IMR-90 (cell line): ENCODE results near the gene NT5DC1. TPM values are rescaled to one million over a fixed set of nuclear protein-coding genes. Genes with fewer than 3 reads are reported as not detected.

Experiments used
- ATAC-seq: fragments of 200-7000 bp; cut with Tn5 transposase; 2 replicates; pipeline ENCODE4 v1.9.1; 2020; ENCODE audit warnings: low read depth, mild to moderate bottlenecking, moderate library complexity
- BruUV-seq: library from RNA; stranded (reverse); fragments of 400-500 nt; replicated peaks from 2 replicates; lab custom pipeline; 2021; lab: Mats Ljungman, UMichigan
- CTCF ChIA-PET: fragments of 300-600 bp; formaldehyde crosslinking; extraction: SDS; loops from one replicate; lab custom pipeline; 2021; ENCODE audit warnings: antibody characterized with exemption; lab: Yijun Ruan, JAX
- POLR2A ChIA-PET: fragments of 300-600 bp; sonication (Branson Sonifier 250); formaldehyde crosslinking; loops from one replicate; lab custom pipeline; 2022; ENCODE audit warnings: antibody characterized with exemption; ENCODE audit not compliant: unreplicated experiment; lab: Charles Lee
- DNase-seq: peaks from one replicate; pipeline ENCODE4 v3.0.0; 2013
- H2AFZ ChIP-seq: replicated peaks from 2 replicates; pipeline ENCODE3; 2013; ENCODE audit warnings: low read length, mild to moderate bottlenecking; ENCODE audit not compliant: poor library complexity
- H2AK5ac ChIP-seq: 2 replicates; pipeline ENCODE4 v1.6.1; 2013; ENCODE audit warnings: low read depth, low read length, inconsistent platforms
- H2AK9ac ChIP-seq: replicated peaks from 2 replicates; pipeline ENCODE3; 2013; ENCODE audit warnings: mild to moderate bottlenecking, low read depth, low read length, moderate library complexity; ENCODE audit not compliant: poor library complexity
- H2BK120ac ChIP-seq: 2 replicates; pipeline ENCODE4 v1.6.1; 2013; ENCODE audit warnings: low read depth, low read length, inconsistent platforms
- H2BK15ac ChIP-seq: 3 replicates; pipeline ENCODE4 v1.6.1; 2013; ENCODE audit warnings: low read depth, low read length, inconsistent platforms
- H2BK20ac ChIP-seq: 2 replicates; pipeline ENCODE4 v1.6.1; 2013; ENCODE audit warnings: low read depth, mild to moderate bottlenecking, inconsistent platforms, low read length, moderate library complexity
- H2BK5ac ChIP-seq: 2 replicates; pipeline ENCODE4 v1.6.1; 2013; ENCODE audit warnings: mild to moderate bottlenecking, low read depth, low read length, inconsistent platforms; ENCODE audit not compliant: poor library complexity, severe bottlenecking
- H3K14ac ChIP-seq: replicated peaks from 2 replicates; pipeline ENCODE4 v1.6.1; 2013; ENCODE audit warnings: low read depth, low read length, inconsistent platforms
- H3K18ac ChIP-seq: 2 replicates; pipeline ENCODE4 v1.6.1; 2013; ENCODE audit warnings: low read depth, low read length, control low read depth
- H3K23ac ChIP-seq: 2 replicates; pipeline ENCODE4 v1.6.1; 2013; ENCODE audit warnings: low read depth, low read length, inconsistent platforms
- H3K27ac ChIP-seq: 2 replicates; pipeline ENCODE4 v1.5.1; 2013; ENCODE audit warnings: mild to moderate bottlenecking, control low read depth, low read length; ENCODE audit not compliant: insufficient read depth
- H3K27me3 ChIP-seq: 2 replicates; pipeline ENCODE4 v1.6.1; 2013; ENCODE audit warnings: low read length; ENCODE audit not compliant: control insufficient read depth, insufficient read depth
- H3K36me3 ChIP-seq: 2 replicates; pipeline ENCODE4 v1.6.1; 2013; ENCODE audit warnings: low read length, mixed read lengths; ENCODE audit not compliant: control insufficient read depth, insufficient read depth
- H3K4ac ChIP-seq: 2 replicates; pipeline ENCODE4 v1.6.1; 2013; ENCODE audit warnings: low read depth, low read length, inconsistent platforms
- H3K4me1 ChIP-seq: 2 replicates; pipeline ENCODE4 v1.6.1; 2013; ENCODE audit warnings: low read length, mixed read lengths; ENCODE audit not compliant: control insufficient read depth, insufficient read depth
- H3K4me2 ChIP-seq: 2 replicates; pipeline ENCODE4 v1.6.1; 2013; ENCODE audit warnings: low read depth, mild to moderate bottlenecking, control low read depth, low read length, moderate library complexity
- H3K4me3 ChIP-seq: 2 replicates; pipeline ENCODE4 v1.5.1; 2013; ENCODE audit warnings: low read depth, mild to moderate bottlenecking, control low read depth, low read length, moderate library complexity; ENCODE audit not compliant: insufficient read depth
- H3K56ac ChIP-seq: 2 replicates; pipeline ENCODE4 v1.6.1; 2013; ENCODE audit warnings: low read length, inconsistent platforms; ENCODE audit not compliant: insufficient read depth; ENCODE audit errors: extremely low read depth
- H3K79me1 ChIP-seq, 2 experiments: 2 replicates each; pipeline ENCODE4 v1.6.1; 2013; ENCODE audit warnings: low read length in 2 of 2, inconsistent platforms in 1 of 2, low read depth in 1 of 2
- H3K9ac ChIP-seq: 2 replicates; pipeline ENCODE4 v1.6.1; 2013; ENCODE audit warnings: low read depth, low read length, control low read depth
- H3K9me1 ChIP-seq: 2 replicates; pipeline ENCODE4 v1.6.1; 2013; ENCODE audit warnings: low read length, inconsistent platforms; ENCODE audit not compliant: insufficient read depth
- H3K9me3 ChIP-seq: 2 replicates; pipeline ENCODE4 v1.6.1; 2013; ENCODE audit warnings: low read length; ENCODE audit not compliant: control insufficient read depth, insufficient read depth
- H4K20me1 ChIP-seq: 2 replicates; pipeline ENCODE4 v1.6.1; 2013; ENCODE audit warnings: low read length, inconsistent platforms; ENCODE audit not compliant: insufficient read depth
- H4K5ac ChIP-seq: 2 replicates; pipeline ENCODE4 v1.6.1; 2013; ENCODE audit warnings: mild to moderate bottlenecking, low read depth, low read length, control low read depth
- H4K8ac ChIP-seq, 2 experiments: 2 replicates each; pipeline ENCODE4 v1.6.1; 2013; ENCODE audit warnings: low read depth in 2 of 2, low read length in 2 of 2, control low read depth in 1 of 2, inconsistent platforms in 1 of 2
- H4K91ac ChIP-seq: 2 replicates; pipeline ENCODE4 v1.6.1; 2013; ENCODE audit warnings: low read depth, low read length, inconsistent platforms; ENCODE audit not compliant: insufficient read depth
- BHLHE40 ChIP-seq: fragments of 150-350 bp; IDR thresholded peaks from 2 replicates; pipeline ENCODE4 v1.6.1; 2016; ENCODE audit warnings: mild to moderate bottlenecking, low read depth, low read length
- CEBPB ChIP-seq: IDR thresholded peaks from 2 replicates; pipeline ENCODE4 v1.6.1; 2012; ENCODE audit warnings: low read depth, low read length, improper control_type of control experiment
- CHD1 ChIP-seq: IDR thresholded peaks from 2 replicates; pipeline ENCODE4 v1.6.1; 2012; ENCODE audit warnings: low read depth, low read length, improper control_type of control experiment
- CTCF ChIP-seq: conservative IDR thresholded peaks from 2 replicates; pipeline ENCODE4 v1.5.1; 2012; ENCODE audit warnings: mild to moderate bottlenecking, low read depth, low read length, improper control_type of control experiment
- ELK1 ChIP-seq: fragments of 150-350 bp; IDR thresholded peaks from 2 replicates; pipeline ENCODE4 v1.6.1; 2016; ENCODE audit warnings: low read depth, mild to moderate bottlenecking, low read length, moderate library complexity, borderline replicate concordance
- FOS ChIP-seq: fragments of 150-350 bp; IDR thresholded peaks from 2 replicates; pipeline ENCODE4 v1.6.1; 2016; ENCODE audit warnings: low read depth, low read length
- MAFK ChIP-seq: IDR thresholded peaks from 2 replicates; pipeline ENCODE4 v1.6.1; 2012; ENCODE audit warnings: low read depth, low read length, improper control_type of control experiment
- MAZ ChIP-seq: IDR thresholded peaks from 2 replicates; pipeline ENCODE4 v1.6.1; 2012; ENCODE audit warnings: low read depth, mild to moderate bottlenecking, low read length, improper control_type of control experiment, moderate library complexity, borderline replicate concordance
- MXI1 ChIP-seq: IDR thresholded peaks from 2 replicates; pipeline ENCODE4 v1.6.1; 2012; ENCODE audit warnings: low read depth, mild to moderate bottlenecking, low read length, moderate library complexity, borderline replicate concordance
- NFE2L2 ChIP-seq: fragments of 150-350 bp; IDR thresholded peaks from 2 replicates; pipeline ENCODE4 v1.6.1; 2016; ENCODE audit warnings: low read depth, mild to moderate bottlenecking, low read length
- POLR2A ChIP-seq: IDR thresholded peaks from 2 replicates; pipeline ENCODE4 v1.6.1; 2012; ENCODE audit warnings: mild to moderate bottlenecking, low read depth, low read length
- RAD21 ChIP-seq: IDR thresholded peaks from 2 replicates; pipeline ENCODE4 v1.6.1; 2012; ENCODE audit warnings: low read length, improper control_type of control experiment
- SMC3 ChIP-seq: fragments of 150-350 bp; IDR thresholded peaks from 2 replicates; pipeline ENCODE4 v1.6.1; 2016; ENCODE audit warnings: low read depth, mild to moderate bottlenecking, antibody characterized with exemption, low read length, moderate library complexity
- USF2 ChIP-seq: fragments of 150-350 bp; IDR thresholded peaks from 2 replicates; pipeline ENCODE4 v1.6.1; 2017; ENCODE audit warnings: mild to moderate bottlenecking, antibody characterized with exemption, low read length, low read depth
- WGBS, 2 experiments: methylation state at CpG; one replicate each; pipeline versions ENCODE4 v1.1.5 to v1.1.7; 2013; ENCODE audit warnings: missing lambda C conversion rate in 2 of 2; ENCODE audit not compliant: insufficient read length in 1 of 2; ENCODE audit errors: extremely low coverage in 2 of 2; 5-methylcytosine and 5-hydroxymethylcytosine counted together
- dilution Hi-C: fragments of 300-500 bp; cut with HindIII; formaldehyde crosslinking; loops from one replicate; pipeline ENCODE4 v1.14.3; 2018; ENCODE audit warnings: low sequenced_read_pairs; ENCODE audit not compliant: unreplicated experiment
- in situ Hi-C: fragments of 300-500 bp; cut with MboI; formaldehyde crosslinking; loops from 3 replicates; pipeline ENCODE4 v1.14.3; 2019; ENCODE audit warnings: low sequenced_read_pairs, inconsistent platforms, mixed read lengths
- intact Hi-C: fragments of 100-400 bp; cut with micrococcal nuclease; formaldehyde crosslinking; loops from 2 replicates; pipeline ENCODE4 v1.10.0; 2022
- polyA plus RNA-seq, 3 experiments: library from polyadenylated mRNA; depleted of rRNA; stranded (reverse); fragments of >200 nt; gene quantifications; 2 replicates each; pipeline ENCODE4 v1.2.3, GENCODE V29; 2012; ENCODE audit warnings: low replicate concordance in 1 of 3
- total RNA-seq: library from RNA; depleted of rRNA; stranded (reverse); fragments of >200 nt; gene quantifications from 2 replicates; pipeline ENCODE4 v1.2.3, GENCODE V29; 2012

The NT5DC1 gene
- total and polyA plus RNA-seq, 2 of the 4 experiments (the other 2 are of a cell fraction): 11.7 to 16.8 TPM

- 0 out of 2 replicates have a peak, but pooled peaks cover 3% of the 10 kb centered on the region for H4K20me1 ChIP-seq
- H3K9ac ChIP-seq: peak overlapping the region; percentile 67
- H3K18ac ChIP-seq: peak overlapping the region; percentile 6; the same call in 1 of the 2 replicates
- H2BK120ac ChIP-seq: peak overlapping the region; percentile 45; the same call in 1 of the 2 replicates
- DNase-seq (no peak), ATAC-seq (no peak)
- no peak overlapping the region for H2AFZ ChIP-seq
- peak overlapping the region; percentile 59; the same call in 1 of the 2 replicates for H4K91ac ChIP-seq
- peak overlapping the region; percentile 55; the same call in 1 of the 2 replicates for H3K4ac ChIP-seq
- no peaks in the 10 kb centered on the region for H3K9me3 ChIP-seq
- ChIA-PET POLR2A (no interaction called here), CTCF (interaction anchor here (2.0 to 2.9 kb wide), 2 partner anchors 13 to 37 kb away, joined by 9 to 12 read pairs; no protein-coding TSS in a partner anchor)
- WGBS, 2 experiments: no CpG with 5 or more reads among the region's 4 CpGs
- peak overlapping the region; percentile 73 for H4K5ac ChIP-seq
- H2BK20ac ChIP-seq: no peak overlapping the region
- H2BK15ac ChIP-seq: 0 out of 3 replicates have a peak overlapping the region, but pooled peaks have one; percentile 0
- TSS peak; percentile 88 for BruUV-seq
- H3K23ac ChIP-seq: peak overlapping the region; percentile 66; the same call in 1 of the 2 replicates
- H3K36me3 ChIP-seq: peaks cover 5% of the 10 kb centered on the region
- H3K27me3 ChIP-seq: no peaks in the 10 kb centered on the region
- H3K4me2 ChIP-seq: peak overlapping the region; percentile 51
- intact Hi-C loops (loop anchor here (1.0 to 5.0 kb wide), 2 partner anchors 37 to 187 kb away; no protein-coding TSS in a partner anchor), in situ Hi-C loops (no loop called here), dilution Hi-C loops (no loop called here)
- H4K8ac ChIP-seq: peak overlapping the region; percentile 14 to 90
- H3K27ac ChIP-seq: peak overlapping the region; percentile 8; the same call in 1 of the 2 replicates
- no peak overlapping the region for H2AK5ac ChIP-seq
- H3K4me1 ChIP-seq: peaks cover 22% of the 10 kb centered on the region
- H2AK9ac ChIP-seq: no peak overlapping the region
- H3K79me1 ChIP-seq: peaks cover 16 to 49% of the 10 kb centered on the region in 2 experiments; a peak in 3 of 4 replicates
- H3K4me3 ChIP-seq: peak overlapping the region; percentile 90
- peaks cover 14% of the 10 kb centered on the region for H3K9me1 ChIP-seq
- H3K14ac ChIP-seq: peak overlapping the region; percentile 95
- H3K56ac ChIP-seq: peak overlapping the region; percentile 69
- peak overlapping the region; percentile 91 for H2BK5ac ChIP-seq
- TF ChIP-seq ELK1 (no peak), RAD21 (no peak), CEBPB (no peak), MAZ (no peak), MAFK (no peak), BHLHE40 (no peak), POLR2A (no peak), MXI1 (no peak), USF2 (no peak), SMC3 (no peak), NFE2L2 (no peak), CTCF (no peak), CHD1 (no peak), FOS (no peak)
Observed at GRCh38 chr6:116254297-116255056, 153.8 kb downstream of the NT5DC1 start.
